ENCODE measurements around the gene AGBL1. TPM values are rescaled to one million over a fixed set of nuclear protein-coding genes. Genes with fewer than 3 reads are reported as not detected.

AGBL1 gene
- total RNA-seq, 2 donors from 2014 or later = not detected

DNA sequence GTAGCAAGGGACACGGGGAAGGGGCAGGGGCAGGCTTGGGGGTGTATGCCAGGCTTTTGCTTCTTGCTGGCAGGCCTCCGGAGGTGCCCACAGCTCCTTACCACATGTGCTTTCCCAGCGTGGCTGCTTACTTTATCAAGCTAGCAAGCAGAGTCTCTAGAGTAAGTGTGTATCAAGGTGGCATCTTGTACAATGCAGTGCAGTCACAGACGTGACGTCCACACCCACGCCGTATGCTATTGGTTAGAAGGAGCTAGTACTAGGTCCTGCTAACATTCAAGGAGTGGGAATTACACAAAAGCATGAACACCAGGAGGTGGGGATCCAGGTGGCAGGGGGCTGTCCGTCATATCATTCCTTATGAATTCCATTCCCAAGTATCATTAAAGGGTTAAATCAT lies 15.3 kb upstream of the AGBL1 start:
- no peak overlapping the region for H3K27ac ChIP-seq
- H3K27me3 ChIP-seq (replicated peaks; ENCODE audit: insufficient read depth) = no peaks in the 10 kb centered on the region
- H3K4me3 ChIP-seq = no peak overlapping the region
- no peaks in the 10 kb centered on the region for H3K4me1 ChIP-seq (ENCODE audit: control insufficient read depth in 1 of 2, low read depth in 2 of 2)
- H3K36me3 ChIP-seq = no peaks in the 10 kb centered on the region
- DNase-seq (ENCODE audit: low spot score) (no peak), ATAC-seq (ENCODE audit: insufficient number of reproducible peaks, low FRiP score, low read depth) (no peak)
- H3K9me3 ChIP-seq = no peaks in the 10 kb centered on the region
- TF ChIP-seq, protein P1, sequence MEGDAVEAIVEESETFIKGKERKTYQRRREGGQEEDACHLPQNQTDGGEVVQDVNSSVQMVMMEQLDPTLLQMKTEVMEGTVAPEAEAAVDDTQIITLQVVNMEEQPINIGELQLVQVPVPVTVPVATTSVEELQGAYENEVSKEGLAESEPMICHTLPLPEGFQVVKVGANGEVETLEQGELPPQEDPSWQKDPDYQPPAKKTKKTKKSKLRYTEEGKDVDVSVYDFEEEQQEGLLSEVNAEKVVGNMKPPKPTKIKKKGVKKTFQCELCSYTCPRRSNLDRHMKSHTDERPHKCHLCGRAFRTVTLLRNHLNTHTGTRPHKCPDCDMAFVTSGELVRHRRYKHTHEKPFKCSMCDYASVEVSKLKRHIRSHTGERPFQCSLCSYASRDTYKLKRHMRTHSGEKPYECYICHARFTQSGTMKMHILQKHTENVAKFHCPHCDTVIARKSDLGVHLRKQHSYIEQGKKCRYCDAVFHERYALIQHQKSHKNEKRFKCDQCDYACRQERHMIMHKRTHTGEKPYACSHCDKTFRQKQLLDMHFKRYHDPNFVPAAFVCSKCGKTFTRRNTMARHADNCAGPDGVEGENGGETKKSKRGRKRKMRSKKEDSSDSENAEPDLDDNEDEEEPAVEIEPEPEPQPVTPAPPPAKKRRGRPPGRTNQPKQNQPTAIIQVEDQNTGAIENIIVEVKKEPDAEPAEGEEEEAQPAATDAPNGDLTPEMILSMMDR (IDR thresholded peaks at IDR 0.05) = no peak

DNA sequence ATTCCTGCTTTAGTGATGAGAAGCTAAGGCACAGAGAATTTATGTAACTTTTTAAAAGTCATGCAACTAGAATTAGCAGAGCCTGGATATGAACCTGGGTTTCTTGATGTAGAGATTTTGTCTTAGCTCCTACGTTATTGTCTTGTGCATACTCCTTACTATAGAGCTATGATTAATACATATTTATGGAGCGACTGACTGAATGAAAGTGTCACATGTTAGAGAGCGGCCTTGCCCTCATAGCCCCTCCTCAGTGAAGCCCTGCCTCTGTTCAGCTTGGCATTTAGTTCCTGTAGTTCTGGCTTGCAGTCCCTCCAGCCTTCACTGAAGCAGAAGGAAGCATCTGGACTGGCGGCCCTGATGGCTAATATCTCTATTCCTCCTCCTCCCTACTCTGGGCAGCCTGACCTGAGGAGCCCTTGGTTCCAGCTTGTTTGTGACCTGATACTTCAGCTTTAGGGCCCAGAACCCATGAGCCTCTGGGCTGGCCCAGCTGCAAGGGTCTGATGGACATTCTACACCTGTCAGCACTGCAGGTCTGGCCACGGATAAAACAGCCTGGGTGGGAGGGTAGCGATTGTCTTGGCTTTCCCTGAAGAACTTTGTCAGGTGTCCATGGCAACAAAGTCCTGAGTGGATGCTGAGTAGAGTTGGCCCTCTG lies 13.4 kb upstream of the AGBL1 start:
- ATAC-seq (ENCODE audit: insufficient number of reproducible peaks, low FRiP score, low read depth) = no peak
- no peak overlapping the region for H3K4me3 ChIP-seq

DNA sequence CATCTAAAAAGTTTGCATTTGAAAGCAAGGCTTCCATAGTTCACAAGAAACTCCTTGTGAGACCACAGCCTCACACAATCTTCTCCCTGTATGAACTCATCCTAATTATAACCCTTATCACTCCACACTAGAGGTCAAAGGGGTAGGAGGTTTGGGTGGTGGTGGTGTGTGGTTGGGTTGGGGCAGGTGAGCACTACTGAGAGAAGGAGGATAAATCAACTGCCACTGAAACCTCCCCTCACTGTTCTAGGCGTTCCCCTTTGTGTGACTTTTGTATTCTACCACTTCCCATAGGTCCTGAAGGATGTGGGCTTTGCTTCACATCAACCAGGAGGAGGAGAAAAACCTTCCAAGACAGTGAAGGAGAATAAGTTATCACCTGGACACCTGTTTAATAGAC lies 6.4 kb upstream of the AGBL1 start:
- H3K36me3 ChIP-seq = no peaks in the 10 kb centered on the region
- DNase-seq (ENCODE audit: low spot score) (no peak), ATAC-seq (ENCODE audit: insufficient number of reproducible peaks, low FRiP score, low read depth) (no peak)
- TF ChIP-seq, protein P1 (IDR thresholded peaks at IDR 0.05) = no peak
- H3K4me3 ChIP-seq = no peak overlapping the region
- no peaks in the 10 kb centered on the region for H3K9me3 ChIP-seq
- no peak overlapping the region for H3K27ac ChIP-seq
- no peaks in the 10 kb centered on the region for H3K27me3 ChIP-seq (replicated peaks; ENCODE audit: insufficient read depth)
- H3K4me1 ChIP-seq (ENCODE audit: control insufficient read depth in 1 of 2, low read depth in 2 of 2) = no peaks in the 10 kb centered on the region

More for the DNA sequence above, 13.4 kb upstream of the AGBL1 start:
- Histone ChIP-seq H3K36me3 (no peaks in the 10 kb centered on the region), H3K27me3 (replicated peaks; ENCODE audit: insufficient read depth) (no peaks in the 10 kb centered on the region), H3K9me3 (no peaks in the 10 kb centered on the region), H3K4me1 (ENCODE audit: control insufficient read depth in 1 of 2, low read depth in 2 of 2) (no peaks in the 10 kb centered on the region), H3K27ac (no peak overlapping the region)
- TF ChIP-seq, protein P1 (IDR thresholded peaks at IDR 0.05) = no peak
- DNase-seq (ENCODE audit: low spot score) = no peak

DNA sequence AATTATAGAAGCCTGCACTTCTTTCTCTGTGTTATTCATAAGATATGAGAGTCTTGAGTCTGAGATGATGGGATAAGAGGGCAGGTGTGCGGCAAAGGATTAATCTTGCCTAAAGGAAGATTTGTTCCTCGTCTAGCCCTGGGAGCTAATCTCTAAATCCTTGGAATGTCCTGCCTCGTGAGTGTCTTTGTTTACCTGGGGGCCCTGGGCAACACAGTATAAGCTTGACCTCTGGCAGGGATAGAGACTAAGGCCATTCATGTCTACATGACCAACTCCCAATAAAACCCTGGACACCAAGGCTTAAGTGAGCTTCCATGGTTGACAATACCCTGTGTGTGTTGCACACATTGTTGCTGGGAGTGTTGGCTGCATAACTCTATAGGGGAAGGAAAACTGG lies 3.2 kb upstream of the AGBL1 start:
- ATAC-seq (ENCODE audit: insufficient number of reproducible peaks, low FRiP score, low read depth) = no peak
- Histone ChIP-seq H3K27me3 (replicated peaks; ENCODE audit: insufficient read depth) (no peaks in the 10 kb centered on the region), H3K4me1 (ENCODE audit: control insufficient read depth in 1 of 2, low read depth in 2 of 2) (no peaks in the 10 kb centered on the region), H3K4me3 (no peak overlapping the region), H3K36me3 (no peaks in the 10 kb centered on the region), H3K27ac (no peak overlapping the region), H3K9me3 (no peaks in the 10 kb centered on the region)
- DNase-seq (ENCODE audit: low spot score) = no peak
- TF ChIP-seq, protein P1 (IDR thresholded peaks at IDR 0.05) = no peak

DNA sequence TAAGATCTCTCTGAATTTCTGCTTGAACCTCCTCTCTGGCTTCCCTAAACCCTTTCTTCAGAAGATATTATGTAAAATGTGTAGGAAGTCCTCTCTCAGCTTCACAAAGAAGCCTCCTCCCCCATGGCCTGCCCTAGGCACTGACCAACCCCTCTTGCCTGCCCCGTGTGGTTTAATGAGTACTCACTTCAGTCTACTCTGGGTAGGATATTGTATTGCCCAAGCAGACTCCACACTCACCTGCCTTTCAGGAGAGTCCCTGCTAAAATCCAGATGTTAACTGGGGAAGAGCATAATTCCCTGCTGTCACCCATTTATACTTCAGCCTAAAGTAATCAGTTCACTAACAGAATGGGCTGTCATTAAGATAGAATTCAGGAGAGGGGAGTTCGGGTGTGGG lies 2.6 kb upstream of the AGBL1 start:
- Histone ChIP-seq H3K27me3 (replicated peaks; ENCODE audit: insufficient read depth) (no peaks in the 10 kb centered on the region), H3K36me3 (no peaks in the 10 kb centered on the region), H3K4me1 (ENCODE audit: control insufficient read depth in 1 of 2, low read depth in 2 of 2) (no peaks in the 10 kb centered on the region), H3K9me3 (no peaks in the 10 kb centered on the region), H3K27ac (no peak overlapping the region), H3K4me3 (no peak overlapping the region)
- TF ChIP-seq, protein P1 (IDR thresholded peaks at IDR 0.05) = no peak
- ATAC-seq (ENCODE audit: insufficient number of reproducible peaks, low FRiP score, low read depth) (no peak), DNase-seq (ENCODE audit: low spot score) (no peak)

All from thoracic aorta (tissue), 2 donors.